DOHH2 (cell line): ENCODE measurements around the gene EPHB2.

Experiments used
- H3F3A ChIP-seq: fragments of 200-600 bp; sonication (generic), shearing (Covaris generic); 2 replicates; pipeline ENCODE4 v1.6.0; 2016; ENCODE audit warnings: antibody characterized with exemption, mild to moderate bottlenecking; ENCODE audit not compliant: control insufficient read depth, insufficient read depth
- H3K27ac ChIP-seq: fragments of 200-600 bp; sonication (generic); 2 replicates; pipeline ENCODE4 v1.5.1; 2014; ENCODE audit warnings: low read depth, mild to moderate bottlenecking, low read length, moderate library complexity
- H3K27me3 ChIP-seq: fragments of 200-600 bp; sonication (generic); 2 replicates; pipeline ENCODE4 v1.6.1; 2014; ENCODE audit warnings: mild to moderate bottlenecking, low read length, mixed read lengths; ENCODE audit not compliant: control insufficient read depth
- H3K36me3 ChIP-seq: fragments of 200-600 bp; sonication (generic); 2 replicates; pipeline ENCODE4 v1.6.1; 2014; ENCODE audit warnings: mild to moderate bottlenecking, low read length, moderate library complexity, mixed read lengths; ENCODE audit not compliant: control insufficient read depth
- H3K4me1 ChIP-seq: fragments of 200-600 bp; sonication (generic); 2 replicates; pipeline ENCODE4 v1.6.1; 2014; ENCODE audit warnings: mild to moderate bottlenecking, low read length, mixed read lengths; ENCODE audit not compliant: control insufficient read depth
- H3K4me2 ChIP-seq: fragments of 200-600 bp; sonication (generic); 2 replicates; pipeline ENCODE4 v1.6.0; 2014; ENCODE audit warnings: mild to moderate bottlenecking, low read length, moderate library complexity
- H3K4me3 ChIP-seq: fragments of 200-600 bp; sonication (generic); 2 replicates; pipeline ENCODE4 v1.5.1; 2014; ENCODE audit warnings: mild to moderate bottlenecking, low read length, mixed read lengths
- H3K79me2 ChIP-seq: fragments of 200-600 bp; sonication (generic); 2 replicates; pipeline ENCODE4 v1.6.1; 2014; ENCODE audit warnings: mild to moderate bottlenecking, low read length, mixed read lengths; ENCODE audit not compliant: control insufficient read depth
- H3K9me2 ChIP-seq: fragments of 200-600 bp; sonication (generic); replicated peaks from 2 replicates; pipeline ENCODE4 v1.6.1; 2014; ENCODE audit warnings: mild to moderate bottlenecking, low read length, mixed read lengths; ENCODE audit not compliant: control insufficient read depth
- H3K9me3 ChIP-seq: fragments of 200-600 bp; sonication (generic); 2 replicates; pipeline ENCODE4 v1.6.1; 2014; ENCODE audit warnings: antibody characterized with exemption, low read length, mixed read lengths; ENCODE audit not compliant: control insufficient read depth, insufficient read depth
- H4K20me1 ChIP-seq: fragments of 200-600 bp; sonication (generic); 2 replicates; pipeline ENCODE4 v1.6.0; 2014; ENCODE audit warnings: low read depth, mild to moderate bottlenecking, antibody characterized with exemption, low read length, moderate library complexity; ENCODE audit not compliant: control insufficient read depth, insufficient read depth
- EZH2phosphoT487 ChIP-seq: fragments of 200-600 bp; sonication (generic); IDR thresholded peaks from 2 replicates; pipeline ENCODE4 v1.6.1; 2017; ENCODE audit warnings: borderline replicate concordance, mild to moderate bottlenecking, antibody characterized with exemption, low read length, moderate library complexity, mixed read lengths
- TF ChIP-seq, protein P1 (sequence below): fragments of 200-600 bp; sonication (generic); IDR thresholded peaks from one replicate; pipeline ENCODE4 v1.5.1; 2014; ENCODE audit warnings: antibody characterized with exemption, mild to moderate bottlenecking, low read depth, low read length; ENCODE audit not compliant: poor library complexity, severe bottlenecking

Gene EPHB2

DNA sequence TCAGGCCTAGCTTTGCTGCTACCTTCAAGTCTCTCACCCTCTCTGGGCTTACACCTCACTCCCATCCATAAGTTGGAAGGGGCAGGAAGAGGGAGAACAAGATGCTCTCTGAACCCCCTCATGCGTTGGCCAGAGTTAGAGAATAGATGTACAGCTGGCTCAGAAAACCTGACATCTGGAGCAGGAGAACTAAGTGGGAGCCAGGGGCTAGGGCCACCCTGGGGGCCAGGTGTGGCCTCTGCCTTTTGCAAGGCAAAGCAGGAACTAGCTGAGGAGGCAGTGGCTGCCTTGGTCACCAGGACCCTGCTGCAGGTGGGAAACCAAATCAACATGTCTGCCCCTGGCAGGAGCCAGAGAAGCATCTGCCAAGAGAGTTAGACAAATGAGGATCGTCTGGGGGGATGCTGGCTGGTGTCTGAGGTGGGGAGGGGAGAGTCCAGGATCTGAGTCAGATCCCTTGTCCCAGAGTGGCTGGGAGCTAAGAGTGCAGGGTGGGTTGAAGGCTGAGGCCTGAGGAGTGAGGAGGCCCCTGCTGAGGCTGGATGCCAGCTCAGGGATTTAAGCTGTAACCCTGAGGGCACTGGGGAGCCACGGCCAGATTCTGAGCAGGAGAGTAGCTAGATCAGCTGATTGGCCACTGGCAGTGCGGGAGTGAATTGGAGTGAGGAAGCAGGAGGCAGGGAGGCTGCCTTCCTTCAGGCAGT, 115.0 kb downstream of the EPHB2 start:
- no peaks in the 10 kb centered on the region for H3F3A ChIP-seq
- no peaks in the 10 kb centered on the region for H3K9me3 ChIP-seq
- H3K4me3 ChIP-seq, result no peak overlapping the region
- no peaks in the 10 kb centered on the region for H3K9me2 ChIP-seq
- no peak overlapping the region for H3K27ac ChIP-seq
- no peaks in the 10 kb centered on the region for H3K4me1 ChIP-seq
- H3K36me3 ChIP-seq, result no peaks in the 10 kb centered on the region
- H3K79me2 ChIP-seq, result no peaks in the 10 kb centered on the region
- H4K20me1 ChIP-seq, result no peaks in the 10 kb centered on the region
- H3K4me2 ChIP-seq, result no peak overlapping the region
- H3K27me3 ChIP-seq, result peaks cover 6% of the 10 kb centered on the region
- TF ChIP-seq EZH2phosphoT487, result no peak
- TF ChIP-seq, protein P1, sequence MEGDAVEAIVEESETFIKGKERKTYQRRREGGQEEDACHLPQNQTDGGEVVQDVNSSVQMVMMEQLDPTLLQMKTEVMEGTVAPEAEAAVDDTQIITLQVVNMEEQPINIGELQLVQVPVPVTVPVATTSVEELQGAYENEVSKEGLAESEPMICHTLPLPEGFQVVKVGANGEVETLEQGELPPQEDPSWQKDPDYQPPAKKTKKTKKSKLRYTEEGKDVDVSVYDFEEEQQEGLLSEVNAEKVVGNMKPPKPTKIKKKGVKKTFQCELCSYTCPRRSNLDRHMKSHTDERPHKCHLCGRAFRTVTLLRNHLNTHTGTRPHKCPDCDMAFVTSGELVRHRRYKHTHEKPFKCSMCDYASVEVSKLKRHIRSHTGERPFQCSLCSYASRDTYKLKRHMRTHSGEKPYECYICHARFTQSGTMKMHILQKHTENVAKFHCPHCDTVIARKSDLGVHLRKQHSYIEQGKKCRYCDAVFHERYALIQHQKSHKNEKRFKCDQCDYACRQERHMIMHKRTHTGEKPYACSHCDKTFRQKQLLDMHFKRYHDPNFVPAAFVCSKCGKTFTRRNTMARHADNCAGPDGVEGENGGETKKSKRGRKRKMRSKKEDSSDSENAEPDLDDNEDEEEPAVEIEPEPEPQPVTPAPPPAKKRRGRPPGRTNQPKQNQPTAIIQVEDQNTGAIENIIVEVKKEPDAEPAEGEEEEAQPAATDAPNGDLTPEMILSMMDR, result no peak

DNA sequence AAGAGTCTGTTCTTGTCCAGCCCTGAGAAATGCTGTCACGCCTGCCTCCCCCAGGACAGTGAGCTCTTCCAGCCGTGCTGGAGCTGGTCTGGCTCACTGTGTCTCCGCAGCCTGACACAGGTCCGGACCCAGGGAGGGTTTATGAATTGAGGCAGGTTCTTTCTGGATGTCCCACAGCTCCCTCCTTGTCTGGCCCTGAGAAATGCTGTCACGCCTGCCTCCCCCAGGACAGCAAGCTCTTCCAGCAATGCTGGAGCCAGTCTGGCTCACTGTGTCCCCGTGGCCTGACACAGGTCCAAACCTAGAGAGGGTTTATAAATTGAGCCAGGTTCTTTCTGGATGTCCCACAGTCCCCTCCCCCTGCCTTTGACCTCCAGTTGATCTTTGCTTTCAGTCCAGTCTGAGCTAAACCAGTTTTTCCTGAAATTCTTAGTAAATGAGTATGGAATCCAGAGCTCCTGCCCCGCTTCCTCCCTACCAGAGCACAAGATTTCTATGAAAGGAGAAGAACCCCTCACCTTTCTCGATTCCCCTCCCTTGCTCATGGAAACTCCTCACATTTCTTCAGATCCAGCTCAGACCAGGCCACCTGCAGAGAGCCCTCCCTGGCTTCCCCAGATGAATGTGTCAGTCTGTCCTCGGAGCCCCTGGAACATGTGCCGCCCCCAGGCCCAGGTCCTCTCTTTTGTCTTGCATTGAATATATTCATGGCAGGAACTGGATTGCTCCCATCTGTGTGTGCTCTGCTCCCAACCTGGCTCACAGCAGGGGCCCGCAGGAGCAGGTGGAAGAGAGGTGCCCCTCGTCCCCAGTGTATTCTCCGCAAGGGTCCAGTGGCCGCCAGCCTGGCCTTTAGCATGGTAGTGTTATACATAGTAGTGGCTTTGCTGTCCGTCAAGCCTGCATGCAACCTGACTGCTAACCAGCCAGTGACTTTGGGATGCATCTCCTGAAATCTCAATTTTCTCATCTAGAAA, 116.3 kb downstream of the EPHB2 start:
- Histone ChIP-seq H3K9me2 (no peaks in the 10 kb centered on the region), H4K20me1 (no peaks in the 10 kb centered on the region), H3K27me3 (no peaks in the 10 kb centered on the region), H3K79me2 (no peaks in the 10 kb centered on the region), H3K4me1 (no peaks in the 10 kb centered on the region), H3K36me3 (no peaks in the 10 kb centered on the region), H3K9me3 (no peaks in the 10 kb centered on the region), H3K27ac (no peak overlapping the region), H3F3A (no peaks in the 10 kb centered on the region), H3K4me2 (no peak overlapping the region), H3K4me3 (no peak overlapping the region)
- no peak for TF ChIP-seq EZH2phosphoT487
- TF ChIP-seq, protein P1, result no peak

DNA sequence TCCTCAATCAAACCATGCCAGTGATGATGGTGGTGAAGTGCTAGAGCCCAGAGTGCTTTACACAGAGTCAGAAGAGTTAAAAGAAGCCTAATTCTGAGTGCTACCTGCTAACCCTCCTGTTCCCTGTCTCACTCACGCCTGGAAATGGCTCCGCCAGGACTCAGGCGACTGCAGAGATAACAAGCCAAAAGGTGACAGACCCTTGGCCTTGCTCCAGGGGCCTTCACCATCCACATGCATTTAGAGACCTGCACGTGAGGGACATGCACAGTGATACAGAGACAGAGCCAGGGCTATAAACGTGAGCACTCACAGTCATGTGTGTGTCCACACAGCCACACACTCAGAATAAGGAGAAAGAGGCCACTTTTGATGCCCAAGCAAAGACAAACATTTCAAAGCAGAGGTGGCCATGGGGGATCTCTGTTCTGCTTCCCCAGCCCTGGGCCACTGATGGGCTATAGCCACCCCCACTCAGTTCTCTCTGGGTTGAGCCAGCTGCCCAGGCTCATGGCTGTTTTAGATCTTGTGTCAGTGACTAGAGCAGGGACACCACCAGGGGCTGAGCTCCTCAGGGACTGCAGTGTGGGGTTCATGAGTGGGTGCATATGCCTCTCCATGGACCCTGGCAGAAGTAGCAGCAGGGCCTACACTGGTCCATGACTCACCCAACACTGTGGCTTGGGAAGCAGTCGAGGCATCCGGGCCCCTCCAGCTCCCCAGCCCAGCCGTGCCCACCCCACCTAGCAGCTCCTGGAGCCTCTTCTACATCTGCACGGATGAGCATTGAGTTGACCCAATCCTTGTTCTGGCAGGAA, 117.2 kb downstream of the EPHB2 start:
- TF ChIP-seq, protein P1, result no peak
- no peak for TF ChIP-seq EZH2phosphoT487

More for the DNA sequence above, 117.2 kb downstream of the EPHB2 start:
- H3K4me2 ChIP-seq, result no peak overlapping the region
- no peaks in the 10 kb centered on the region for H3K27me3 ChIP-seq
- no peaks in the 10 kb centered on the region for H3K36me3 ChIP-seq
- H3K4me1 ChIP-seq, result no peaks in the 10 kb centered on the region
- no peaks in the 10 kb centered on the region for H3K9me2 ChIP-seq
- no peaks in the 10 kb centered on the region for H3K79me2 ChIP-seq
- no peak overlapping the region for H3K4me3 ChIP-seq
- H3K9me3 ChIP-seq, result no peaks in the 10 kb centered on the region
- H4K20me1 ChIP-seq, result no peaks in the 10 kb centered on the region
- no peak overlapping the region for H3K27ac ChIP-seq
- no peaks in the 10 kb centered on the region for H3F3A ChIP-seq
